GM12878 (cell line): Measurements from ENCODE around the gene LTB. TPM values are rescaled to one million over a fixed set of nuclear protein-coding genes. Genes with fewer than 3 reads are reported as not detected.

Experiments used
- ATAC-seq: fragments of 200-7000 bp; cut with Tn5 transposase; 3 replicates; pipeline ENCODE4 v1.9.1; 2020; ENCODE audit warnings: mild to moderate bottlenecking, moderate library complexity
- BruUV-seq: library from RNA; stranded (reverse); fragments of 400-500 nt; replicated peaks from 2 replicates; lab custom pipeline; 2021; lab: Mats Ljungman, UMichigan
- CTCF ChIA-PET: fragments of 300-600 bp; sonication (Branson Sonifier 250); formaldehyde crosslinking; extraction: SDS; loops from one replicate; lab custom pipeline; 2021; ENCODE audit warnings: inconsistent platforms; lab: Yijun Ruan, JAX
- POLR2A ChIA-PET: fragments of 350-600 bp; formaldehyde crosslinking; extraction: SDS; loops from one replicate; lab custom pipeline; 2021; ENCODE audit warnings: inconsistent platforms; lab: Charles Lee
- RAD21 ChIA-PET: fragments of 300-600 bp; sonication (Branson Sonifier 250); formaldehyde crosslinking; loops from one replicate; lab custom pipeline; 2023; ENCODE audit warnings: antibody characterized with exemption; ENCODE audit not compliant: unreplicated experiment; lab: Charles Lee
- SMC1A ChIA-PET: fragments of 300-600 bp; sonication (Branson Sonifier 250); formaldehyde crosslinking; loops from one replicate; lab custom pipeline; 2023; ENCODE audit not compliant: unreplicated experiment, uncharacterized antibody; lab: Charles Lee
- DNase-seq: peaks from one replicate; pipeline ENCODE4 v3.0.0-alpha.2; 2011; ENCODE audit warnings: low read depth, low spot score
- FAIRE-seq: peaks from 3 replicates; lab custom pipeline; 2011; peaks lifted over from hg19 to GRCh38; lab: Jason Lieb, UNC
- H2AFZ ChIP-seq: 2 replicates; pipeline ENCODE4 v1.6.0; 2011; ENCODE audit warnings: low read depth, low read length, control low read depth; ENCODE audit not compliant: control insufficient read depth
- H3K27ac ChIP-seq: 2 replicates; pipeline ENCODE4 v1.5.1; 2011; ENCODE audit warnings: control low read depth; ENCODE audit not compliant: control insufficient read depth, insufficient read depth
- H3K27me3 ChIP-seq, 2 experiments: replicated peaks in 1 of 2; 2 replicates each; pipeline versions ENCODE4 v1.6.0 to v1.6.1; 2011; ENCODE audit warnings: low read length in 1 of 2; ENCODE audit not compliant: control insufficient read depth in 2 of 2, insufficient read depth in 2 of 2
- H3K36me3 ChIP-seq, 2 experiments: 2 replicates each; pipeline ENCODE4 v1.5.1; 2011; ENCODE audit warnings: low read length in 1 of 2; ENCODE audit not compliant: control insufficient read depth in 2 of 2, insufficient read depth in 2 of 2
- H3K4me1 ChIP-seq: 2 replicates; pipeline ENCODE4 v1.6.1; 2011; ENCODE audit warnings: mild to moderate bottlenecking, low read length, moderate library complexity, mixed read lengths; ENCODE audit not compliant: control insufficient read depth, insufficient read depth
- H3K4me2 ChIP-seq: 2 replicates; pipeline ENCODE4 v1.6.0; 2011; ENCODE audit warnings: control low read depth; ENCODE audit not compliant: control insufficient read depth, insufficient read depth
- H3K4me3 ChIP-seq: fragments of 200-600 bp; sonication (generic); 2 replicates; pipeline ENCODE4 v1.5.1; 2016
- H3K79me2 ChIP-seq: 2 replicates; pipeline ENCODE4 v1.6.0; 2011; ENCODE audit warnings: low read length; ENCODE audit not compliant: control insufficient read depth, insufficient read depth
- H3K9ac ChIP-seq: 2 replicates; pipeline ENCODE4 v1.8.0; 2011; ENCODE audit warnings: low read length, control low read depth, mixed read lengths; ENCODE audit not compliant: control insufficient read depth, insufficient read depth
- H3K9me3 ChIP-seq: replicated peaks from 3 replicates; pipeline ENCODE4 v1.5.1; 2011; ENCODE audit warnings: mild to moderate bottlenecking, low read length; ENCODE audit not compliant: control insufficient read depth, insufficient read depth
- H4K20me1 ChIP-seq: 2 replicates; pipeline ENCODE4 v1.6.0; 2011; ENCODE audit not compliant: control insufficient read depth, insufficient read depth
- BACH1 ChIP-seq: fragments of 450-650 bp; IDR thresholded peaks from 2 replicates; pipeline ENCODE4 v1.6.1; 2017; ENCODE audit warnings: mild to moderate bottlenecking, borderline replicate concordance
- CHD4 ChIP-seq: fragments of 200-600 bp; sonication (generic); IDR thresholded peaks from 2 replicates; pipeline ENCODE4 v1.6.1; 2016; ENCODE audit warnings: mild to moderate bottlenecking
- DPF2 ChIP-seq: fragments of 450-650 bp; IDR thresholded peaks from 2 replicates; pipeline ENCODE4 v1.6.1; 2017; ENCODE audit warnings: mild to moderate bottlenecking
- EED ChIP-seq: sonication (generic); IDR thresholded peaks from 2 replicates; pipeline ENCODE4 v1.6.1; 2016; ENCODE audit warnings: antibody characterized with exemption, low read depth
- HDAC6 ChIP-seq: fragments of 200-600 bp; sonication (generic); IDR thresholded peaks from one replicate; pipeline ENCODE4 v1.8.0; 2017; ENCODE audit warnings: antibody characterized with exemption; ENCODE audit not compliant: unreplicated experiment
- JUNB ChIP-seq: IDR thresholded peaks from 2 replicates; pipeline ENCODE4 v1.6.1; 2016; ENCODE audit warnings: antibody characterized with exemption, mild to moderate bottlenecking
- KDM1A ChIP-seq: fragments of 200-600 bp; sonication (generic); IDR thresholded peaks from 2 replicates; pipeline ENCODE4 v1.6.1; 2016; ENCODE audit warnings: borderline replicate concordance
- NFYB ChIP-seq: IDR thresholded peaks from 2 replicates; pipeline ENCODE4 v1.6.1; 2011; ENCODE audit warnings: low read depth, mild to moderate bottlenecking, low read length, improper control_type of control experiment, moderate library complexity; ENCODE audit not compliant: insufficient read depth
- NR2C2 ChIP-seq: IDR thresholded peaks from 2 replicates; pipeline ENCODE4 v1.6.1; 2011; ENCODE audit warnings: borderline replicate concordance, low read depth; ENCODE audit not compliant: control insufficient read depth, insufficient read length
- POU2F2 ChIP-seq: IDR thresholded peaks from 3 replicates; pipeline ENCODE4 v1.6.1; 2011; ENCODE audit warnings: low read depth, mild to moderate bottlenecking, low read length, borderline replicate concordance
- SMC3 ChIP-seq: IDR thresholded peaks from 2 replicates; pipeline ENCODE4 v1.6.1; 2011; ENCODE audit warnings: low read length, improper control_type of control experiment, borderline replicate concordance
- YBX1 ChIP-seq: fragments of 450-650 bp; IDR thresholded peaks from 2 replicates; pipeline ENCODE4 v1.6.1; 2016; ENCODE audit warnings: antibody characterized with exemption
- YY1 ChIP-seq: IDR thresholded peaks from 2 replicates; pipeline ENCODE4 v1.6.1; 2011; ENCODE audit warnings: low read depth, mild to moderate bottlenecking, low read length
- WGBS: methylation state at CpG from one replicate; pipeline ENCODE4 v1.1.6; 2016; ENCODE audit warnings: low lambda C conversion rate; ENCODE audit not compliant: insufficient replicate concordance, insufficient coverage; ENCODE audit errors: missing lambda C conversion rate; 5-methylcytosine and 5-hydroxymethylcytosine counted together
- in situ Hi-C: fragments of 300-500 bp; cut with MboI; formaldehyde crosslinking; loops from 9 replicates; pipeline ENCODE4 v1.14.3; 2018; ENCODE audit warnings: mixed read lengths
- intact Hi-C: fragments of 100-400 bp; cut with micrococcal nuclease; formaldehyde crosslinking; loops from one replicate; pipeline ENCODE4 v1.14.2; 2022; ENCODE audit not compliant: unreplicated experiment
- polyA plus RNA-seq, 11 experiments: library from polyadenylated mRNA; depleted of rRNA in 4 of 11; unstranded in 6 of 11; stranded (reverse) in 5 of 11; fragments of >200 nt; fragmentation: Nextera tagmentation in 4 of 11; fragmentation: Illumina TruSeq in 1 of 11; extraction: Ambion mirVana in 4 of 11; extraction: Trizol in 1 of 11; gene quantifications; 1 replicate in 1 of 11; 2 replicates in 10 of 11; pipeline versions ENCODE4 v1.2.1 to v1.2.3, GENCODE V29; 2011 to 2016; ENCODE audit warnings: inconsistent platforms in 2 of 11, missing spikeins in 2 of 11, low read depth in 1 of 11
- total RNA-seq, 4 experiments: library from RNA; depleted of rRNA in 3 of 4; stranded (reverse); fragments of >200 nt in 3 of 4; fragmentation: Illumina TruSeq in 1 of 4; extraction: Trizol in 1 of 4; gene quantifications; 2 replicates each; pipeline versions ENCODE4 v1.2.1 to v1.2.3, GENCODE V29; 2013 to 2021
- TF ChIP-seq, protein P1 (sequence below): IDR thresholded peaks from 2 replicates; pipeline ENCODE4 v1.6.1; 2012; ENCODE audit warnings: low read depth, low read length, improper control_type of control experiment
- TF ChIP-seq, protein P2 (sequence below): fragments of 450-650 bp; IDR thresholded peaks from 2 replicates; pipeline ENCODE4 v1.6.1; 2017; ENCODE audit warnings: low read depth, mild to moderate bottlenecking, moderate library complexity

Gene LTB
- total and polyA plus RNA-seq, 10 of the 15 experiments (the other 5 are each of a cell fraction or from before 2014, with no cell fraction given) = 0.71 to 74.3 (median 20.0) TPM

DNA sequence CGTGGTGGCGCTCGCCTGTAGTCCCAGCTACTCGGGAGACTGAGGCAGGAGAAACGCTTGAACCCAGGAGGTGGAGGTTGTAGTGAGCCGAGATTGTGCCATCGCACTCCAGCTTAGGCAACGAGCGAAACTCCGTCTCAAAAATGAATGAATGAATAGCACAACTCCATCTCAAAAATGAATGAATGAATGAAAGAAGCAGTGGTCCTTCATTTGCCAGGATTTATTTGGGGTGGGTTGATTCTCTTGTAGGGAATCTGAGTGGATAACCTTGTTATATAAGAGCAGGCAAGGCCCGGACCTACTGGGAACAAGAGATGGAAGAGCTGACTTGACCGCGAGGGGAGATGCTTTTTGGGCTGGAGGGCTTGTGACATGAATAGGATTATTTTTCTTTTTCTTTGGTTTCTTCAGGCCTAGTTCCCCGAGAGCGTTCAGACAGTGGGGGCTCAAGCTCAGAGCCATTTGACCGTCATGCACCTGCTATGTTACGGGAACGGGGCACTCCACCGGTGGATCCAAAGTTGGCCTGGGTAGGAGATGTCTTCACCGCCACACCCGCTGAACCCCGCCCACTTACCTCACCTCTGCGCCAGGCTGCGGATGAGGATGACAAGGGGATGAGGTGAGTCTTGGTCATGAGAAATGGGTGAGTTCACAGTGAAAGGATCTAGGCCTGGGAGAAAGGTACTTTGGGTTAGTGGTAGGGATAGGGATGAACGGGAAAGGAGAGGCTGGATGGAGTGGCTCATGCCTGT, 48.1 kb upstream of the LTB start:
- no TSS peak for BruUV-seq
- no peaks in the 10 kb centered on the region for H3K4me1 ChIP-seq
- H3K27me3 ChIP-seq = no peaks in the 10 kb centered on the region
- H3K4me3 ChIP-seq = no peak overlapping the region
- H3K27ac ChIP-seq = no peak overlapping the region
- H2AFZ ChIP-seq = no peak overlapping the region
- peaks cover 49 to 68% of the 10 kb centered on the region in 2 experiments for H3K36me3 ChIP-seq
- no peaks in the 10 kb centered on the region; the same call in none of the 2 replicates for H3K79me2 ChIP-seq
- H4K20me1 ChIP-seq = no peaks in the 10 kb centered on the region
- no peak for TF ChIP-seq POU2F2
- RAD21 ChIA-PET = interaction anchor here (0.6 kb wide), 1 partner anchor 199 kb away, joined by 3 read pairs; no protein-coding TSS in a partner anchor
- H3K4me2 ChIP-seq = no peak overlapping the region
- 96% methylated on average over 25 of the region's 25 CpGs for WGBS
- ATAC-seq (no peak), DNase-seq (no peak), FAIRE-seq (no peak)
- POLR2A ChIA-PET = no interaction called here
- SMC1A ChIA-PET = no interaction called here
- H3K9me3 ChIP-seq = no peaks in the 10 kb centered on the region
- no peak overlapping the region for H3K9ac ChIP-seq
- in situ Hi-C loops (no loop called here), intact Hi-C loops (no loop called here)
- CTCF ChIA-PET = no interaction called here

DNA sequence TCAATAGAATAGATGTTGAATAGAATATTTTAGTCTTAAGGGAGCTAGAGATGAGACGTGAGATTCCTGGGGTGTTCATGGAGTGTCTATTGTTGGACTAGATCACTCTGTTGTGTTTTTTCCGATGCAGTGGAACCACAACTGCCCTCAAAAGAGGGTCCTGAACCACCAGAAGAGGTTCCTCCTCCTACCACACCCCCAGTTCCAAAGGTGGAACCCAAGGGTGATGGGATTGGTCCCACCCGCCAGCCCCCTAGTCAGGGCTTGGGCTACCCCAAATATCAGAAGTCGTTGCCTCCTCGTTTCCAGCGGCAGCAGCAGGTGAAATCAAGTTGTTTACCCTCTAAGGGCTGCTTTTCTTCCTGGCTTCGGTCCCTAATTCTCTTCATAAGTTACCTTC, 46.8 kb upstream of the LTB start:
- H3K36me3 ChIP-seq = peaks cover 51 to 69% of the 10 kb centered on the region in 2 experiments
- H3K27ac ChIP-seq = no peak overlapping the region
- in situ Hi-C loops (no loop called here), intact Hi-C loops (no loop called here)
- no peak overlapping the region for H3K4me3 ChIP-seq
- 84% methylated on average over 7 of the region's 7 CpGs for WGBS
- TF ChIP-seq KDM1A (no peak), NFYB (no peak), EED (no peak), CHD4 (no peak), HDAC6 (no peak), YY1 (no peak), JUNB (no peak), NR2C2 (no peak), BACH1 (no peak), DPF2 (no peak), SMC3 (no peak), YBX1 (no peak)
- TF ChIP-seq, protein P1, sequence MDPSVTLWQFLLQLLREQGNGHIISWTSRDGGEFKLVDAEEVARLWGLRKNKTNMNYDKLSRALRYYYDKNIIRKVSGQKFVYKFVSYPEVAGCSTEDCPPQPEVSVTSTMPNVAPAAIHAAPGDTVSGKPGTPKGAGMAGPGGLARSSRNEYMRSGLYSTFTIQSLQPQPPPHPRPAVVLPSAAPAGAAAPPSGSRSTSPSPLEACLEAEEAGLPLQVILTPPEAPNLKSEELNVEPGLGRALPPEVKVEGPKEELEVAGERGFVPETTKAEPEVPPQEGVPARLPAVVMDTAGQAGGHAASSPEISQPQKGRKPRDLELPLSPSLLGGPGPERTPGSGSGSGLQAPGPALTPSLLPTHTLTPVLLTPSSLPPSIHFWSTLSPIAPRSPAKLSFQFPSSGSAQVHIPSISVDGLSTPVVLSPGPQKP = no peak
- TF ChIP-seq, protein P2, sequence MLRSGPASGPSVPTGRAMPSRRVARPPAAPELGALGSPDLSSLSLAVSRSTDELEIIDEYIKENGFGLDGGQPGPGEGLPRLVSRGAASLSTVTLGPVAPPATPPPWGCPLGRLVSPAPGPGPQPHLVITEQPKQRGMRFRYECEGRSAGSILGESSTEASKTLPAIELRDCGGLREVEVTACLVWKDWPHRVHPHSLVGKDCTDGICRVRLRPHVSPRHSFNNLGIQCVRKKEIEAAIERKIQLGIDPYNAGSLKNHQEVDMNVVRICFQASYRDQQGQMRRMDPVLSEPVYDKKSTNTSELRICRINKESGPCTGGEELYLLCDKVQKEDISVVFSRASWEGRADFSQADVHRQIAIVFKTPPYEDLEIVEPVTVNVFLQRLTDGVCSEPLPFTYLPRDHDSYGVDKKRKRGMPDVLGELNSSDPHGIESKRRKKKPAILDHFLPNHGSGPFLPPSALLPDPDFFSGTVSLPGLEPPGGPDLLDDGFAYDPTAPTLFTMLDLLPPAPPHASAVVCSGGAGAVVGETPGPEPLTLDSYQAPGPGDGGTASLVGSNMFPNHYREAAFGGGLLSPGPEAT = no peak
- no peak overlapping the region for H3K4me2 ChIP-seq
- no TSS peak for BruUV-seq
- H2AFZ ChIP-seq = no peak overlapping the region
- ATAC-seq = no peak
- POLR2A ChIA-PET = interaction anchor here (0.5 to 1.5 kb wide), 2 partner anchors 10 to 28 kb away, joined by 3 read pairs; no protein-coding TSS in a partner anchor
- no peaks in the 10 kb centered on the region for H3K27me3 ChIP-seq
- SMC1A ChIA-PET = interaction anchor here (1.2 kb wide), 1 partner anchor 11 kb away, joined by 4 read pairs; no protein-coding TSS in a partner anchor
- no peaks in the 10 kb centered on the region for H3K9me3 ChIP-seq
- CTCF ChIA-PET = interaction anchor here (0.8 to 1.0 kb wide), 2 partner anchors 23 to 30 kb away, joined by 3 read pairs; no protein-coding TSS in a partner anchor
- FAIRE-seq = no peak
- H3K4me1 ChIP-seq = no peaks in the 10 kb centered on the region
- no peaks in the 10 kb centered on the region for H4K20me1 ChIP-seq
- RAD21 ChIA-PET = no interaction called here
- no peak overlapping the region for H3K9ac ChIP-seq
- no peak for DNase-seq
- peaks cover 5% of the 10 kb centered on the region for H3K79me2 ChIP-seq
